Raji (cell line): Measurements from ENCODE around the gene PTBP1.
A peak's percentile ranks its signal among the peaks of the same experiment; 100 is the strongest.

ENCODE experiments used
- POLR2A ChIP-seq: IDR thresholded peaks from 2 replicates; pipeline ENCODE4 v1.6.1; 2011; ENCODE audit warnings: low read depth, low read length, control low read depth; ENCODE audit not compliant: insufficient read depth

PTBP1 gene

GRCh38 chr19:788983-789700 is 8.1 kb upstream of the PTBP1 start:
- TF ChIP-seq POLR2A: no peak

GRCh38 chr19:789701-790060 is 7.6 kb upstream of the PTBP1 start:
- no peak for TF ChIP-seq POLR2A

- no peak for TF ChIP-seq POLR2A
These were observed 6.2 kb upstream of the PTBP1 start for GRCh38 chr19:791007-791566.

- no peak for TF ChIP-seq POLR2A
These were observed 5.5 kb upstream of the PTBP1 start for GRCh38 chr19:791567-792305.

- TF ChIP-seq POLR2A: no peak
These were observed 4.9 kb upstream of the PTBP1 start for GRCh38 chr19:792306-792885.

GRCh38 chr19:793806-794205 is 3.4 kb upstream of the PTBP1 start:
- no peak for TF ChIP-seq POLR2A

- TF ChIP-seq POLR2A: no peak
These were observed 2.1 kb upstream of the PTBP1 start for GRCh38 chr19:795073-795611.

GRCh38 chr19:795691-796581 is 1.3 kb upstream of the PTBP1 start:
- no peak for TF ChIP-seq POLR2A

- peak; percentile 3; the same call in 1 of the 2 replicates for TF ChIP-seq POLR2A
These were observed 519 bp downstream of the PTBP1 start for GRCh38 chr19:797528-798414.

- TF ChIP-seq POLR2A: no peak
These were observed 1.3 kb downstream of the PTBP1 start for GRCh38 chr19:798415-799075.

GRCh38 chr19:799076-799881 is 2.0 kb downstream of the PTBP1 start:
- TF ChIP-seq POLR2A: no peak

GRCh38 chr19:800360-801029 is 3.2 kb downstream of the PTBP1 start:
- TF ChIP-seq POLR2A: no peak
